ENCODE measurements around the gene DNAJB4.
"Not testable (repeated sequence)": the region's sequence is repeated elsewhere in the genome, so short reads cannot be mapped to it uniquely, and the experiment has no call there.

Gene DNAJB4

DNA sequence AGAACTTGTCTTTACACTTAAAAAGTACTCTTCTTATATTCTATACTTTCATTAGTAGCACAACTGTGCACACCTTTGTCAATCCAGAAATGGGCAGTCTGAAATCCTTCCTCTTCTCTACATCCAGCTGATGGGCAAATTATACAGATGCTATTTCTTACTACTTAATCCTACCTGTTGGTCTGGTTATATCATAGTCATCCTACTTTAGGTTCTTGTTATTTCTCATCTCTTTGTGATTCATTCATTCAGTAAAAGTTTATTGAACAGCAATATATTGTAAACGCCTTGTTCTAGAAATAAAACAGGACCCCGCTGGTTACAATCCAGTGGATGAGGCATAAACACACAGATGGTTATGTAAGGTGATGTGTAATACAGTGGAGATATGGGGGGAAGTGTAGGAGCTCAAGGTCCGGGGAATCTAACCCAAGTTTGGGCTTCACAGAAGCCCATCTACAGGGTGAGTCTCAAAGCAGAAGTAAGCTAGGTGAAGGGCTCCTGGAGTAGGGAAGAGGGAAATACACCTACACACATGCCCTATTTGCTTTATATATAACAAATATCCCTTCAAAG, 14.0 kb upstream of the DNAJB4 start:
- no peak for DNase-seq (ENCODE audit: low read depth in 2 of 2)

- DNase-seq (ENCODE audit: low read depth in 2 of 2), result no peak
Observed at GRCh38 chr1:77991638-77992037, 13.1 kb upstream of the DNAJB4 start.

DNA sequence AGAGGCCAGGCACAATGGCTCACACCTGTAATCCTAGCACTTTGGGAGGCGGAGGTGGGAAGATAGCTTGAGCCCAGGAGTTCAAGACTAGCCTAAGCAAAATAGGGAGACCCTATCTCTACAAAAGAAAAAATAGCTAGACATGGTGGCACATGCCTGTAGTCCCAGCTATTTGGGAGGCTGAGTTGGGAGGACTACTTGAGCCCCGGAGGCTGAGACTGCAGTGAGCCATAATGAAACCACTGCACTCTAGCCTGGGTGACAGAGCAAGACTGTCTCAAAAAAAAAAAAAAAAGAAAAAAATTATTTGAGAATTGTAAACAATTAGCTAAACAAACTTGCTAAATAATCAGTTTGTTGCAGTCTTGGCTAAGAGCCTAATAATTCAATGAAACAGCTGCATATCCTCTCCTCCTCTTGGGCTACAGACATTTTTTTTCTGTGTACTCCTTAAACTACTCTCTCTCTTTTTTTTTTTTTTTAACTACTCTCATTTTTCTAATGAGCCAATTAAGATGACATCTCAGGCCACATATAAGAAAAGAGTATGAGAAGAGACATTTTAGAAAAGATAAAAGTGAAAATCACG, 10.5 kb upstream of the DNAJB4 start:
- no peak for DNase-seq (ENCODE audit: low read depth in 2 of 2)

- no peak for DNase-seq (ENCODE audit: low read depth in 2 of 2)
Observed at GRCh38 chr1:77996734-77997133, 8.0 kb upstream of the DNAJB4 start.

- DNase-seq (ENCODE audit: low read depth in 2 of 2), result not testable (repeated sequence)
Observed at GRCh38 chr1:78000536-78000935, 4.2 kb upstream of the DNAJB4 start.

GRCh38 chr1:78003070-78003746, 1.5 kb upstream of the DNAJB4 start:
- no peak for DNase-seq (ENCODE audit: low read depth in 2 of 2)

- DNase-seq (ENCODE audit: low read depth in 2 of 2), result peak in 1 of 2 donors; percentile 13
Observed at GRCh38 chr1:78003882-78004718, 639 bp upstream of the DNAJB4 start.

DNA sequence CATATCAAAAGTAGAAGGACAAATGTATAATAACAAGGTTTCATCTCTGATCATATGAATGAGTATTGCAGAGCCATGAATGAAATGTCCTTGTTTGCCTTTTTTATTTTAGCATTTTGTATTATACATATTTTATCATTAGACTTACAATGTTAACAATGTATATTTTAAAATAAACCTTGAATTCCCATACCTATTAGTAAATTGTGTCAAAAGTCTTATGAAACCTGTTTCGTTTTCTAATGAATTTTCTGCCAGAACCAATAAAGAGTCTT, 646 bp downstream of the DNAJB4 start:
- no peak for DNase-seq (ENCODE audit: low read depth in 2 of 2)

DNA sequence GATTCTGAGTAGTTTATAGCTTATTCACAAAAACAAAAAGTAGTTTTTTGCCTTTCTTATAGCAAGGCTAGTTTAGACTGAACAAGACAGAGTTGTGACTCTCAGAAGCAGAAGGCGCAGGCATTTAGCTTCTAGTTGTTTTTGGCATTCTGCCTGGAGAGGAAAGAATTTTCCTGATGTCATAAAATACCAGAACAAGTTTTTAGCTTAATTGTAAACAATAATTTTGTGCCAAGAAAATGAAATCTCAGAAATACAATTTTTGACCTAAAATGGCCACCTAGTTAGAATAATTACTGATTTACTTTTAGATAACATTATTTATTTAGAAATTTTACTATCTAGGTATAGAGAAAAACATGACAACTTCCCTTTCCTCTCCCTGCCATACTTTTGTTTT, 1.0 kb downstream of the DNAJB4 start:
- no peak for DNase-seq (ENCODE audit: low read depth in 2 of 2)

GRCh38 chr1:78006521-78006920, 1.8 kb downstream of the DNAJB4 start:
- DNase-seq (ENCODE audit: low read depth in 2 of 2), result no peak

DNA sequence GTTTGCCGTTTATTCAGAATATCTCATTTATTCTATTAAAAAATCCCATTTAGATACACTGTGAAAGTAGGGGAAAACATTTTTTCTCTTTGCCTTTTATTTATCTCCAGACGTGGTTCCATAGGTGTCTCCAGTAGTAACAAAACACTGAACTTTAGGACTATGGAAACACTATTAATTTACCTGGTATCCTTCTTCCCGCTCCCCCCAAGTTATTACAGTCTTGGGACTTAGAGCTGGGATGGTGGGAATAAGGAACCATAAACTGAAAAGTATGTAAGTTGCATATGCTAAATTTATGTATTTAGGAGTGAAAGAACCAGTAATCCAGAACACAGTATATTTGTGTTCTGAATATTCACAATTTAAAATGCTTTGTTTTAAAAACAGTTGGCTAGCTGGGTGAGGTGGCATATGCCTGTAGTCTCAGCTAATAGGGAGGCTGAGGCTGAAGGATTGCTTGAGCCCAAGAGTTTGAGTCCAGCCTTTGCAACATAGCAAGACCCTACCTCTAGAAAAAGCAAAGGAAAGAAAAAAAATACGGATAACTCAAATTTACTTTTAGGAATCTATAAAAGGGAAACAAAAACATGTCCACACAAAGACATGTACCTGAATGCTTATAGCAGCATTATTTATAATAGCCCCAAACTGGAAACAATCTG, 3.1 kb downstream of the DNAJB4 start:
- DNase-seq (ENCODE audit: low read depth in 2 of 2), result no peak

DNA sequence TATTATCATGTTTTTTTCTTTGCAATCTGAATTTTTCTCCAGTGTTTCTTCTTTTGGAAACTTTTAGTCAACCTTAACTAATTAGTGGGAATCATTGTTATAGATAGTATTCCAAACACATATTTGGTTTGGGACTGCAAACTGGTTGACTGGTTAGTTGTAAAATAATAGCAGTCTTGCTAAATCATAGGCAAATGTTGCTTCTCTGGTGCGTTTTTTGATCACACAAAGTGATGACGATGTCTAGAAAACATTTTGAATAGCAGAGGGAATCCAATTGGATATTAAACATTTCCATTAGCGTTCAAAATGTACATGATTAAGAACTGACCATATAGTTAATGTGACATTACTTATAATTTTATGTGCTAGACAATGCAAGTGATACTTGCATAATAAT, 4.5 kb downstream of the DNAJB4 start:
- no peak for DNase-seq (ENCODE audit: low read depth in 2 of 2)

- no peak for DNase-seq (ENCODE audit: low read depth in 2 of 2)
Observed at GRCh38 chr1:78009836-78010235, 5.1 kb downstream of the DNAJB4 start.

- DNase-seq (ENCODE audit: low read depth in 2 of 2), result no peak
Observed at GRCh38 chr1:78011050-78011449, 6.3 kb downstream of the DNAJB4 start.

- DNase-seq (ENCODE audit: low read depth in 2 of 2), result no peak
Observed at GRCh38 chr1:78015148-78015547, 10.4 kb downstream of the DNAJB4 start.

- no peak for DNase-seq (ENCODE audit: low read depth in 2 of 2)
Observed at GRCh38 chr1:78019024-78019423, 14.3 kb downstream of the DNAJB4 start.

DNA sequence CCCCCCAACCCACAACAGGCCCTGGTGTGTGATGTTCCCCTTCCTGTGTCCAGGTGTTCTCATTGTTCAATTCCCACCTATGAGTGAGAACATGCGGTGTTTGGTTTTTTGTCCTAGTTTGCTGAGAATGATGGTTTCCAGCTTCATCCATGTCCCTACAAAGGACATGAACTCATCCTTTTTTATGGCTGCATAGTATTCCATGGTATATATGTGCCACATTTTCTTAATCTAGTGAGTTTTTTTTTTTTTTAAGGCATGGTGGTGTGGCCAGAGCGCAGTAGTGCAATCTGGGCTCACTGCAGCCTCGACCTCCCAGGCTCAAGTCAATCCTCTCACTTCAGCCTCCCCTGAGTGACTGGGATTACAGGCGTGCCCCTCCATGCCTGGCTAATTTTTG, 16.4 kb downstream of the DNAJB4 start:
- DNase-seq (ENCODE audit: low read depth in 2 of 2), result not testable (repeated sequence)

GRCh38 chr1:78029793-78030192, 25.1 kb downstream of the DNAJB4 start:
- DNase-seq (ENCODE audit: low read depth in 2 of 2), result no peak

- DNase-seq (ENCODE audit: low read depth in 2 of 2), result no peak
Observed at GRCh38 chr1:78032996-78033796, 28.5 kb downstream of the DNAJB4 start.

GRCh38 chr1:78033797-78034172, 29.0 kb downstream of the DNAJB4 start:
- no peak for DNase-seq (ENCODE audit: low read depth in 2 of 2)

DNA sequence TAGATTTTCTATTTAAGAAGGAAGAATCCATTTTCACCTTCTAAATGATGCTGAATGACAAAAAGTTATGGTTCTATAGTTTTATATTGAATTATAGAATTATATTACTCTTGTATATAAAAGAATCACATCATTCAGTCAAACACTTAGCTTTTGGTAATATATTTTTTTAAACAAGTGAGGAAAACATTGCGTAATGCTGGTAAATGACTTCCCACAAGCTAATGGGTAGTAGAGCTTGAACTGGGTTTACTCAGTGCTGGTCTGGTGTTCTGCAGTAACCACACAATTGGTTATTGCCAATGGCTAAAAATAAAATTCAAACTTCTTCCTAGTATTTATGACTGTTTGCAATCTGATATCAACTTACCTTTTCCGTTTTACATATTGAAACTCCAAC, 30.4 kb downstream of the DNAJB4 start:
- no peak for DNase-seq (ENCODE audit: low read depth in 2 of 2)

DNA sequence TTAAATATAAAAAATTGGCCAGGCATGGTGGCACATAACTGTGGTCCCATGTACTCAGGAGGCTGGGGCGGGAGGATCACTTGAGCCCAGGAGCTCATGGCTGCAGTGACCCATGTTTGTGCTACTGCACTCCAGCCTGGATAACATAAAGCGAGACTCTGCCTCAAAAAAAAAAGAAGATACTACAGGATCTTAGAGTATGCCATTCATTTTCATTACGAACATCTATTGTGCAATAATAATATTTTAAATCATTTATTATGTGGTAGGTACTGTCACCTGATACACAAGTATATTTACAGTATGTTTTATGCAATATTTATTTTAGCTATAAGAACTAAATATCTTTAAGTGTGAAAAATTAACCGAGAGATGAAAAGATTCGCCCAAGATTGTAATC, 31.7 kb downstream of the DNAJB4 start:
- no peak for DNase-seq (ENCODE audit: low read depth in 2 of 2)

Measured in stimulated activated CD4-positive, alpha-beta T cell treated with anti-CD3 and anti-CD28 coated beads, Interleukin-1b, Interleukin-23, amount 100 ng/mL, for 4 hours (primary cell).